K562 (cell line): ENCODE data around the gene CALML6. TPM values are rescaled to one million over a fixed set of nuclear protein-coding genes. Genes with fewer than 3 reads are reported as not detected.
A peak's percentile ranks its signal among the peaks of the same experiment; 100 is the strongest.

ENCODE experiments used
- BDP1 ChIP-seq: IDR thresholded peaks from 3 replicates; pipeline ENCODE4 v1.6.1; 2011; ENCODE audit not compliant: insufficient read length, insufficient read depth
- MAZ ChIP-seq, 2 experiments: fragments of 450-650 bp in 1 of 2; sonication (generic) in 1 of 2; formaldehyde crosslinking; IDR thresholded peaks in 1 of 2; conservative IDR thresholded peaks in 1 of 2; 2 replicates each; pipeline versions ENCODE4 v1.4.0 to v1.5.0; 2020; ENCODE audit warnings: mild to moderate bottlenecking in 1 of 2, missing genetic modification reagents in 1 of 2
- SLC30A9 ChIP-seq: fragments of 250-450 bp; sonication (Bioruptor Pico); IDR thresholded peaks from 2 replicates; pipeline ENCODE4 v1.8.0; 2022; ENCODE audit warnings: mild to moderate bottlenecking, moderate library complexity
- SPI1 ChIP-seq: IDR thresholded peaks from 2 replicates; pipeline ENCODE4 v1.6.1; 2011; ENCODE audit warnings: low read depth, low read length, control low read depth, borderline replicate concordance
- TRIM25 ChIP-seq: fragments of 450-650 bp; IDR thresholded peaks from 2 replicates; pipeline ENCODE4 v1.7.0; 2016; ENCODE audit warnings: borderline replicate concordance
- ZBTB1 ChIP-seq: sonication (generic); formaldehyde crosslinking; IDR thresholded peaks from 2 replicates; pipeline ENCODE4 v1.8.1; 2023; ENCODE audit warnings: missing genetic modification reagents, low read depth, mild to moderate bottlenecking, borderline replicate concordance
- ZNF407 ChIP-seq: fragments of 450-650 bp; IDR thresholded peaks from 2 replicates; pipeline ENCODE4 v1.6.1; 2016; ENCODE audit warnings: low read depth
- ZNF740 ChIP-seq, 3 experiments: fragments of 200-800 bp in 1 of 3; sonication (Bioruptor generic) in 1 of 3; sonication (generic) in 1 of 3; formaldehyde crosslinking in 1 of 3; IDR thresholded peaks; 2 replicates each; pipeline versions ENCODE4 v1.6.1 to v1.8.0; 2016 to 2022; ENCODE audit warnings: mild to moderate bottlenecking in 2 of 3, missing compliant biosample characterization in 2 of 3, missing genetic modification characterization in 2 of 3, missing genetic modification reagents in 1 of 3
- polyA plus RNA-seq, 8 experiments: library from polyadenylated mRNA; depleted of rRNA in 4 of 8; stranded (reverse) in 5 of 8; unstranded in 3 of 8; fragments of >200 nt; fragmentation: Nextera tagmentation in 2 of 8; fragmentation: Illumina TruSeq in 1 of 8; extraction: Ambion mirVana in 2 of 8; extraction: Trizol in 1 of 8; gene quantifications; 2 replicates each; pipeline versions ENCODE4 v1.2.1 to v1.2.3, GENCODE V29; 2011 to 2014; ENCODE audit warnings: inconsistent platforms in 1 of 8, missing spikeins in 1 of 8
- total RNA-seq, 7 experiments: library from RNA; depleted of rRNA in 6 of 7; stranded (reverse); fragments of >200 nt in 6 of 7; fragmentation: Illumina TruSeq in 2 of 7; extraction: Trizol in 2 of 7; gene quantifications; 2 replicates each; pipeline versions ENCODE4 v1.2.1 to v1.2.3, GENCODE V29; 2011 to 2021; ENCODE audit warnings: low replicate concordance in 1 of 7
- TF ChIP-seq, protein P1 (sequence below): sonication (generic); formaldehyde crosslinking; IDR thresholded peaks from 2 replicates; pipeline ENCODE4 v1.8.1; 2023; ENCODE audit warnings: mild to moderate bottlenecking, missing genetic modification reagents
- TF ChIP-seq, protein P2 (sequence below): IDR thresholded peaks from 2 replicates; pipeline ENCODE4 v1.6.1; 2011; ENCODE audit warnings: borderline replicate concordance, low read depth, mild to moderate bottlenecking, moderate library complexity, low read length; ENCODE audit not compliant: insufficient read depth, poor library complexity, severe bottlenecking

CALML6 gene
- total and polyA plus RNA-seq, 9 of the 15 experiments (the other 6 are each of a cell fraction or from before 2014, with no cell fraction given): 0.14 TPM; not detected in 8

GRCh38 chr1:1889847-1890505, 25.1 kb upstream of the CALML6 start (continued):
- TF ChIP-seq, protein P1, sequence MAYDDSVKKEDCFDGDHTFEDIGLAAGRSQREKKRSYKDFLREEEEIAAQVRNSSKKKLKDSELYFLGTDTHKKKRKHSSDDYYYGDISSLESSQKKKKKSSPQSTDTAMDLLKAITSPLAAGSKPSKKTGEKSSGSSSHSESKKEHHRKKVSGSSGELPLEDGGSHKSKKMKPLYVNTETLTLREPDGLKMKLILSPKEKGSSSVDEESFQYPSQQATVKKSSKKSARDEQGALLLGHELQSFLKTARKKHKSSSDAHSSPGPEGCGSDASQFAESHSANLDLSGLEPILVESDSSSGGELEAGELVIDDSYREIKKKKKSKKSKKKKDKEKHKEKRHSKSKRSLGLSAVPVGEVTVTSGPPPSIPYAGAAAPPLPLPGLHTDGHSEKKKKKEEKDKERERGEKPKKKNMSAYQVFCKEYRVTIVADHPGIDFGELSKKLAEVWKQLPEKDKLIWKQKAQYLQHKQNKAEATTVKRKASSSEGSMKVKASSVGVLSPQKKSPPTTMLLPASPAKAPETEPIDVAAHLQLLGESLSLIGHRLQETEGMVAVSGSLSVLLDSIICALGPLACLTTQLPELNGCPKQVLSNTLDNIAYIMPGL (CRISPR knock-in tag): no peak
- TF ChIP-seq, protein P2, sequence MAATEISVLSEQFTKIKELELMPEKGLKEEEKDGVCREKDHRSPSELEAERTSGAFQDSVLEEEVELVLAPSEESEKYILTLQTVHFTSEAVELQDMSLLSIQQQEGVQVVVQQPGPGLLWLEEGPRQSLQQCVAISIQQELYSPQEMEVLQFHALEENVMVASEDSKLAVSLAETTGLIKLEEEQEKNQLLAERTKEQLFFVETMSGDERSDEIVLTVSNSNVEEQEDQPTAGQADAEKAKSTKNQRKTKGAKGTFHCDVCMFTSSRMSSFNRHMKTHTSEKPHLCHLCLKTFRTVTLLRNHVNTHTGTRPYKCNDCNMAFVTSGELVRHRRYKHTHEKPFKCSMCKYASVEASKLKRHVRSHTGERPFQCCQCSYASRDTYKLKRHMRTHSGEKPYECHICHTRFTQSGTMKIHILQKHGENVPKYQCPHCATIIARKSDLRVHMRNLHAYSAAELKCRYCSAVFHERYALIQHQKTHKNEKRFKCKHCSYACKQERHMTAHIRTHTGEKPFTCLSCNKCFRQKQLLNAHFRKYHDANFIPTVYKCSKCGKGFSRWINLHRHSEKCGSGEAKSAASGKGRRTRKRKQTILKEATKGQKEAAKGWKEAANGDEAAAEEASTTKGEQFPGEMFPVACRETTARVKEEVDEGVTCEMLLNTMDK: no peak
- TF ChIP-seq SPI1 (peak; percentile 85), ZBTB1 (no peak), ZNF740 (CRISPR knock-in tag; IDR thresholded peaks at IDR 0.05) (no peak), ZNF740 (tag; IDR thresholded peaks at IDR 0.05) (no peak; a peak in 1 of 4 replicates), TRIM25 (no peak), SLC30A9 (no peak), BDP1 (no peak), MAZ (CRISPR knock-in tag; conservative IDR thresholded peaks at IDR 0.05 in 1 of 2, IDR thresholded peaks at IDR 0.05 in 1 of 2) (peak; percentile 13 to 62; a peak in 1 of 4 replicates), ZNF407 (no peak)
